Immature natural killer cell (primary cell): ENCODE results near the gene SPINDOC. TPM values are rescaled to one million over a fixed set of nuclear protein-coding genes. Genes with fewer than 3 reads are reported as not detected.
"Not testable (repeated sequence)": the region's sequence is repeated elsewhere in the genome, so short reads cannot be mapped to it uniquely, and the experiment has no call there.

Experiments
- DNase-seq, 3 donors: peaks; one replicate each; pipeline ENCODE4 v3.0.0; 2022; ENCODE audit warnings: mixed read lengths in 1 of 3
- H3K27ac Mint-ChIP-seq, 6 donors: one replicate each; pipeline ENCODE4 v1.8.0; 2020; ENCODE audit warnings: mixed read lengths in 6 of 6, mild to moderate bottlenecking in 5 of 6, inconsistent platforms in 4 of 6, moderate library complexity in 3 of 6
- H3K27me3 Mint-ChIP-seq, 3 donors: one replicate each; pipeline ENCODE4 v1.8.0; 2020 to 2021; ENCODE audit warnings: low read depth in 3 of 3, mild to moderate bottlenecking in 3 of 3, mixed read lengths in 3 of 3, moderate library complexity in 3 of 3, inconsistent platforms in 1 of 3
- H3K36me3 Mint-ChIP-seq, 3 donors: one replicate each; pipeline ENCODE4 v1.8.0; 2020; ENCODE audit warnings: mixed read lengths in 3 of 3, inconsistent platforms in 2 of 3, mild to moderate bottlenecking in 2 of 3
- H3K4me1 Mint-ChIP-seq, 2 donors: one replicate each; pipeline ENCODE4 v1.8.0; 2020; ENCODE audit warnings: inconsistent platforms in 2 of 2, mild to moderate bottlenecking in 2 of 2, mixed read lengths in 2 of 2, moderate library complexity in 1 of 2
- H3K4me3 Mint-ChIP-seq, 5 donors: one replicate each; pipeline ENCODE4 v1.8.0; 2020; ENCODE audit warnings: mild to moderate bottlenecking in 5 of 5, mixed read lengths in 5 of 5, inconsistent platforms in 3 of 5, moderate library complexity in 3 of 5
- H3K9me3 Mint-ChIP-seq, 6 donors: one replicate each; pipeline ENCODE4 v1.8.0; 2020; ENCODE audit warnings: mild to moderate bottlenecking in 6 of 6, mixed read lengths in 6 of 6, inconsistent platforms in 4 of 6, moderate library complexity in 3 of 6
- polyA plus RNA-seq, 3 donors: library from polyadenylated mRNA; unstranded; fragments of 300-500 nt; fragmentation: Illumina TruSeq; gene quantifications; one replicate each; pipeline ENCODE4 v1.2.3, GENCODE V29; 2021

SPINDOC gene
- polyA plus RNA-seq, 3 donors from 2014 or later = 0.36 to 2.3 (median 1.2) TPM

GRCh38 chr11:63770763-63771162, 42.5 kb upstream of the SPINDOC start:
- Mint-ChIP-seq H3K4me3 (peak overlapping the region in 1 of 5 donors; percentile 35), H3K27me3 (peaks cover 2 to 13% (median 10%) of the 10 kb centered on the region in 3 donors), H3K36me3 (no peaks in the 10 kb centered on the region), H3K4me1 (peaks cover 7 to 16% of the 10 kb centered on the region in 2 donors), H3K9me3 (no peaks in the 10 kb centered on the region), H3K27ac (no peak overlapping the region)
- DNase-seq = no peak

GRCh38 chr11:63771741-63772318, 41.4 kb upstream of the SPINDOC start:
- not testable (repeated sequence) for DNase-seq, H3K9me3 Mint-ChIP-seq, H3K27ac Mint-ChIP-seq, H3K36me3 Mint-ChIP-seq, H3K4me3 Mint-ChIP-seq
- H3K4me1 Mint-ChIP-seq = peaks cover 7 to 16% of the 10 kb centered on the region in 2 donors
- H3K27me3 Mint-ChIP-seq = peaks cover 2 to 13% (median 10%) of the 10 kb centered on the region in 3 donors

- Mint-ChIP-seq H3K27ac (no peak overlapping the region), H3K4me3 (no peak overlapping the region)
Observed at GRCh38 chr11:63775191-63775590, 38.1 kb upstream of the SPINDOC start.

GRCh38 chr11:63779039-63779438, 34.2 kb upstream of the SPINDOC start:
- no peaks in the 10 kb centered on the region for H3K36me3 Mint-ChIP-seq
- DNase-seq = no peak
- H3K4me1 Mint-ChIP-seq = no peaks in the 10 kb centered on the region
- no peaks in the 10 kb centered on the region for H3K9me3 Mint-ChIP-seq
- H3K4me3 Mint-ChIP-seq = no peak overlapping the region
- peaks cover 2 to 8% (median 6%) of the 10 kb centered on the region in 3 donors for H3K27me3 Mint-ChIP-seq
- H3K27ac Mint-ChIP-seq = no peak overlapping the region

More at GRCh38 chr11:63775191-63775590, 38.1 kb upstream of the SPINDOC start:
- DNase-seq = no peak
- Mint-ChIP-seq H3K36me3 (no peaks in the 10 kb centered on the region), H3K4me1 (peaks cover under 1 to 2% of the 10 kb centered on the region in 2 donors), H3K27me3 (peaks cover 3 to 8% (median 7%) of the 10 kb centered on the region in 3 donors), H3K9me3 (no peaks in the 10 kb centered on the region)

GRCh38 chr11:63782749-63783148, 30.5 kb upstream of the SPINDOC start:
- Mint-ChIP-seq H3K27me3 (peaks cover 0 to 4% (median 2%) of the 10 kb centered on the region in 3 donors), H3K4me3 (no peak overlapping the region), H3K36me3 (no peaks in the 10 kb centered on the region), H3K4me1 (peaks cover 5 to 8% of the 10 kb centered on the region in 2 donors), H3K27ac (no peak overlapping the region), H3K9me3 (peaks cover 0 to 5% (median 0%) of the 10 kb centered on the region in 6 donors)
- no peak for DNase-seq

GRCh38 chr11:63783925-63784592, 29.2 kb upstream of the SPINDOC start:
- H3K27ac Mint-ChIP-seq = no peak overlapping the region
- H3K9me3 Mint-ChIP-seq = peaks cover 0 to 5% (median 0%) of the 10 kb centered on the region in 6 donors
- H3K4me3 Mint-ChIP-seq = no peak overlapping the region
- H3K4me1 Mint-ChIP-seq = peaks cover 5 to 8% of the 10 kb centered on the region in 2 donors
- H3K27me3 Mint-ChIP-seq = peaks cover 0 to 2% (median 0%) of the 10 kb centered on the region in 3 donors
- no peaks in the 10 kb centered on the region for H3K36me3 Mint-ChIP-seq
- no peak for DNase-seq

DNA sequence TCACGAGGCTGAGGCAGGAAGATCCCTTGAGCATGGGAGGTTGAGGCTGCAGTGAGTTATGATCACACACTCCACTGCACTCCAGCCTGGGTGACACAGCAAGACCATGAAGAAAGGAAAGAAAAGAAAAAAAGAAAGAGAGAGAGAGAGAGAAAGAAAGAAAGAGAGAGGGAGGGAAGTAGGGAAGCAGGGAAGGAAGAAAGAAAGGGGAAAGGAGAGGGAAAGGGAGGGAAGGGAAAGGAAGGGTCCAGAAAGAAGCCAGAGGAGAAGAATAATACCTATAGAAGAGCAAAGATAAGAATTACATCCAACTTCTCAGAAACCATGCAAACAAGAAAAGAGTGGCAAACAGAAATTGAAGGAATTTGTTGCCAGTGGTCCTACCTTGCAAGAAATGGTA, 27.4 kb upstream of the SPINDOC start:
- Mint-ChIP-seq H3K36me3 (no peaks in the 10 kb centered on the region), H3K4me3 (no peak overlapping the region)

DNA sequence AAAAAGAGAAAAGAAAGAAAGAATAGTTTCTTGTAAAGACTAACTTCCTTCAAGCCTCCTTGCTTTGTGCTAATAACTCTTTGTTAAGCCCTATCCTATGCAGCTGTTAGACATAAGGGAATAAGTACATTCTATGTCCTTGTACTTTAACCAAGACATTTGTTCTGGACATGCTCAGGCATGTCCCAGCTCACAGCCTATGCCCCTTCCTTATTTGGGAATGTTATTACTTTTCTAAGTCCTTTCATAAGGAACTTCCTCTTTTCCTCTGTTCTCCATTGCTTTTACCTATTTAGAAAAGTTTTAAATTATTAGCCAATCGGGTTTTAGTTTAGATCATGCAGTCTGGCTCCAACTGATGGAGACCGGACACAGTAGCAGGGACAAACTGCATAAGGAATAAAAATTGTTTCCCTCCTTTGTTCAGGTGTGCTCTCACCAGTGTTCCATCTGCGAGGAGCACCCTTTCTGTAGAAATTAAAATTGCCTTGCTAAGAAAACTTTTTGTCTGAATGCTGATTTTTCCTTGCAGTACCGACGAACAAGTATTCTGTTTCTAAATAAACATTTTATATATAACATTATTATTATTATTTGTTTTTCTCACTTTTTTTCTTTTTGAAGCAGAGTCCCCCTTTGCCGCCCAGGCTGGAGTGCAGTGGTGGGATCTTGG, 21.6 kb upstream of the SPINDOC start:
- H3K4me1 Mint-ChIP-seq = no peaks in the 10 kb centered on the region
- H3K4me3 Mint-ChIP-seq = no peak overlapping the region
- H3K9me3 Mint-ChIP-seq = peaks cover 0 to 16% (median 13%) of the 10 kb centered on the region in 6 donors
- DNase-seq = no peak
- H3K36me3 Mint-ChIP-seq = peaks cover 0 to 4% (median 3%) of the 10 kb centered on the region in 3 donors
- H3K27me3 Mint-ChIP-seq = peaks cover 0 to 2% (median 1%) of the 10 kb centered on the region in 3 donors
- H3K27ac Mint-ChIP-seq = no peak overlapping the region

More for the DNA sequence above, 27.4 kb upstream of the SPINDOC start:
- Mint-ChIP-seq H3K27ac (no peak overlapping the region), H3K27me3 (peaks cover 0 to 2% (median 1%) of the 10 kb centered on the region in 3 donors), H3K4me1 (peaks cover 5 to 8% of the 10 kb centered on the region in 2 donors), H3K9me3 (peaks cover 0 to 5% (median under 1%) of the 10 kb centered on the region in 6 donors)
- no peak for DNase-seq

- no peaks in the 10 kb centered on the region for H3K4me1 Mint-ChIP-seq
- peaks cover 0 to 4% (median 3%) of the 10 kb centered on the region in 3 donors for H3K36me3 Mint-ChIP-seq
- peaks cover 0 to 16% (median 13%) of the 10 kb centered on the region in 6 donors for H3K9me3 Mint-ChIP-seq
- H3K27ac Mint-ChIP-seq = no peak overlapping the region
- H3K27me3 Mint-ChIP-seq = peaks cover 2 to 3% (median 2%) of the 10 kb centered on the region in 3 donors
- DNase-seq = no peak
- H3K4me3 Mint-ChIP-seq = no peak overlapping the region
Observed at GRCh38 chr11:63793161-63793560, 20.1 kb upstream of the SPINDOC start.

GRCh38 chr11:63795066-63795465, 18.2 kb upstream of the SPINDOC start:
- Mint-ChIP-seq H3K4me1 (no peaks in the 10 kb centered on the region), H3K36me3 (peaks cover 0 to 4% (median 3%) of the 10 kb centered on the region in 3 donors), H3K9me3 (peaks cover 0 to 16% (median 13%) of the 10 kb centered on the region in 6 donors), H3K4me3 (no peak overlapping the region), H3K27ac (no peak overlapping the region), H3K27me3 (peaks cover 2 to 5% (median 2%) of the 10 kb centered on the region in 3 donors)
- no peak for DNase-seq

- no peak overlapping the region for H3K27ac Mint-ChIP-seq
- no peaks in the 10 kb centered on the region for H3K9me3 Mint-ChIP-seq
- H3K36me3 Mint-ChIP-seq = no peaks in the 10 kb centered on the region
- DNase-seq = no peak
- H3K4me3 Mint-ChIP-seq = no peak overlapping the region
- peaks cover 2 to 4% (median 2%) of the 10 kb centered on the region in 3 donors for H3K27me3 Mint-ChIP-seq
- H3K4me1 Mint-ChIP-seq = no peaks in the 10 kb centered on the region
Observed at GRCh38 chr11:63800921-63801320, 12.3 kb upstream of the SPINDOC start.

GRCh38 chr11:63802637-63803414, 10.4 kb upstream of the SPINDOC start:
- Mint-ChIP-seq H3K9me3 (no peaks in the 10 kb centered on the region), H3K4me1 (no peaks in the 10 kb centered on the region), H3K36me3 (no peaks in the 10 kb centered on the region), H3K27ac (no peak overlapping the region), H3K4me3 (no peak overlapping the region), H3K27me3 (peaks cover 0 to 2% (median 2%) of the 10 kb centered on the region in 3 donors)
- no peak for DNase-seq

GRCh38 chr11:63804259-63804658, 9.0 kb upstream of the SPINDOC start:
- Mint-ChIP-seq H3K4me1 (no peaks in the 10 kb centered on the region), H3K27me3 (no peaks in the 10 kb centered on the region), H3K4me3 (no peak overlapping the region), H3K9me3 (no peaks in the 10 kb centered on the region), H3K27ac (no peak overlapping the region), H3K36me3 (no peaks in the 10 kb centered on the region)
- no peak for DNase-seq
